GM04503 (cell line): Measurements from ENCODE around the gene CLEC2L.

Experiments used
- DNase-seq: peaks from one replicate; pipeline ENCODE4 v3.0.0-alpha.2; 2012; ENCODE audit warnings: low read depth

CLEC2L gene

GRCh38 chr7:139575338-139575680 lies 51.8 kb downstream of the CLEC2L start:
- no peak for DNase-seq

- no peak for DNase-seq
Measured at GRCh38 chr7:139576179-139576973, 52.9 kb downstream of the CLEC2L start.

DNA sequence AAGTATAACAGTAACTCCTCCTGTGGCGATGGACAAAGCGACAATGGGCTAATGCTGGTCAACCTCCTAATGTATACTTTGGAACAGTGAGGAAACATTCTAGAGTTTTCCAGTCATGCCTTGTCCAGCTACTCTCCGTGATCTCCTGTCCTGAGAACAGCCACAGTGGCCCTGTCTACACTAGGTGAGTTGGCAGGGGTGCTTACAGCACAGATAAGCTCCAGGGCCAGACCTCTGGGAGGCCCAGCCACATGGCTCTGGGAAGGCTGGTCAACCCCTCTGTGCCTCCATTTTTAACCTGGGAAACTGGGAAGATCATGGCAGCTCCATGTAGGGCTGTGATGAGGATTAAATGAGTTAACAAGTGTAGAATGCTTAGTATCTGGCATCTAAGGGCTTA lies 57.0 kb downstream of the CLEC2L start:
- DNase-seq: no peak

DNA sequence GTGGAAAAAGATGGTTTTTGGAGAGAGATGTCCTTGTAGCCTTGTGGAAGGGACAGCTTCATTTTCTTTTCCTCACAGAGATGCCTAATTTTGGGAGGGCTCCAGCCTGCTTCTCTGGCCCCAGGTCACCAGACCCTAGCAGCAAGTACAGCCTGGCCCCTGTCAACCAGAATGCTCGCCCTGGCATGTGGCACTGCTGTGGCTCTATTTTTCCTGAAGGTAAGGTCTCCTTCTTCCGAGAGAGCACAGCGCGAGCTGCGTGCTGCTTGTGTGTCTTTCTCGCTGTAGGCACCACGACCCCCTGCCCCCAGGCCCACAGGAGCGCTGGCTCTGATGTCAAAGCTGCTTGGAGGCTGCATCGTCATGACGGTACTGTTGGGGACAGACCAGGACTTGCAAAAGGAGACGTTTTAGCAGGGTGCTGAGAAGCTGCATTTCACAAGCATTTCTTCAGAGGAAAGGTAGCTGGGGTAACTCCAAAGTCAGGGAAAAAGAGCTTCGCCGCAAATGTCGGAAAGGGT lies 58.7 kb downstream of the CLEC2L start:
- DNase-seq: no peak

GRCh38 chr7:139582671-139583155 lies 59.2 kb downstream of the CLEC2L start:
- no peak for DNase-seq

DNA sequence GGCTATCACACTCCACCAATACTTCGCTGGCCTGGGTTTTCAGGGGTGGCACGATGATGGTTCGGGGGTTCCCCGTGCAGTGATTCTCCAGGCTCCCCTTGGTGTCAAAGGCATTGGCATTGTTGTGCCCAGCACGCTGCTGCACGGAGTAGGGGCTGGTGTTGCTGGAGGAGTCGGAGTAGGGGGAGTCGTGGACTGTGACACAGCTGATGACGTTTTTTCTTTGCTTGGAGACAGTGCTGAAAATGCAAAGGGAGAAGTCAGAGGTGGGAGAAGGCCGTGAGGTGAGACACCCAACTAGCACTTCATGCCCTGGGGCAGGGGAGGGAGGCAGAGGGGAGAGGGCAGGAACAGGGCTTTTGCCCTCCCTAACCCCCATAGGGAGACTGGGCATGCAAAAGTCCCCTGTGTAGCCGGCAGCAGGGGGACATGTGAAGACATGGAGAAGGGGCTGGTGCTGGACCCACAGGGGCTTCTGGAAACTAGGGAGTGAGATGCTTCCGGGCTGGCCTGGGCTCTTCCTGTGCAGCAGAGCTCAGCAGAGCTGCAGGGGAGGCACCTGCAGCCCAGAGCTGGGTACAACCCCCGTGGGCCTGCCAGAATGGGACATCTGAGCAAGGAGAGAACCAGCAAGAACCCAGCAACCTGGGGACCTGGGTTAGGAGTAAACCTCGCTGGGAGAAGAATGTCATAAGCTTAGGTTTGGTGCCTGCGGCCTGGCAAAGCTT lies 60.5 kb downstream of the CLEC2L start:
- DNase-seq: no peak

GRCh38 chr7:139585042-139585441 lies 61.6 kb downstream of the CLEC2L start:
- no peak for DNase-seq

DNA sequence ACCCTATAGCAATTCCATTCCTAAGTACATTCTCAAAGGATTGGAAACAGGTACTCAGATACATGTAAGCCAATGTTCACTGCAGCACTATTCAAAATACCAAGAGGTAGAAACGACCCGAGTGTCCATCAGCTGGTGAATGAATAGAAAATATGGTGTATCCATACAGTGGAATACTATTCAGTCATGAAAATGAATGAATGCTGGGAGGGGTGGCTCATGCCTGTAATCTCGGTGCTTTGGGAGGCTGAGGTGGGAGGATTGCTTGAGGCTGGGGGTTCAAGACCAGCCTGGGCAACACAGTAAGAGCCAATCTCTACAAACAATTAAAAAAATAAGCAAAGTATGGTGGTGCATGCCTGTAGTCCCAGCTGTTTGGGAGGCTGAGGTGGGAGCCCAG lies 62.8 kb downstream of the CLEC2L start:
- no peak for DNase-seq

- DNase-seq: no peak
Measured at GRCh38 chr7:139587535-139587934, 64.0 kb downstream of the CLEC2L start.

GRCh38 chr7:139588632-139589031 lies 65.1 kb downstream of the CLEC2L start:
- no peak for DNase-seq

- DNase-seq: no peak
Measured at GRCh38 chr7:139589474-139589873, 66.0 kb downstream of the CLEC2L start.

DNA sequence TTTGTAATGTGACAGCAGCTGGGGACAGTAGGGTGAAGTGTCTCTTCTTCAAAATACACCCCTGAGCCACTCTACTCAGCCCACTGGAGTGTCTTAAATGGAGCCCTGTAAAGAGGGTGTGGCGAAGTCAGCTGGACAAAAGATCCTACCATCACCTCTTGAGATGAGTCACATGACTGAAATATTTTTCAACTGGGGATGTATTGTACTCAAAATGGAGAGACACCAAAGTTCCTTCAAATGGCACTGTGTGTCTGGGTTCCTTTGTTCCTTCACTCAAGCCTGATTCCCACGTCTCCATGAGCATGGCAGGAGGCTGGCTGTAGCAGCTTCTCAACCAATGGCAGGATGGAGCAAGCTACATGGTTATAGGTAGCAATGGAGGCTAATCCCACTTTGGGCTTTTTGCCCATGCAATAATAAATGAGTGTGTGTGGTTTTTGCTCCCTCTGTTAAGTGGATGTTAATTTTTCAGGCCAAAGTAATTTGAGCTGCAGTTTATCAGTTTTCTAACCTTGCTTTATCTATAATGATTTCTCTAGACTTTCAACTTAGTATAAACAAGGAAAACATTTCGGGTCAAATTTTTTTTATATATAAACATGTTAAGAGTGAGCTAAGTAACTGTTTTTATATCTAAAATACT lies 68.2 kb downstream of the CLEC2L start:
- no peak for DNase-seq

GRCh38 chr7:139592801-139593461 lies 69.4 kb downstream of the CLEC2L start:
- no peak for DNase-seq

DNA sequence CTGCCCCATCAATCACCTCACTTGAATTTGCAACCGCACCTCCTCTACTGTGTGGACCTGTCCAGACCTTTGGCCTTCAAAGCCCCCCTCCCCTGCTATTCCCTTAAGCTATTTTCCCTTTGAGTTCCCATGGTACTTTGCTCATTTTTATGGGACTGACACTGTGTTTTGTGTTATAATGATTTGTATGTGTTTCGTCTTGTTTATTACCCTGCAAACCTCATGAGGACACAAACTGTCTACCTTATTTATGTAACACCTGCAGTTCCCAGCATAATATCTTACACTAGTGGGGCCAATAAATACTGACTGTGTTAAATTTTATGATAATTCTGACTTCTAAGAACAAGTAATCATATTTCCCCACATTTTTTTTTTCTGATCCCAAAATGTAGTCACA lies 70.6 kb downstream of the CLEC2L start:
- no peak for DNase-seq
